GM19351 (cell line): ENCODE measurements around the gene CLPX.
"Not testable (repeated sequence)": the region's sequence is repeated elsewhere in the genome, so short reads cannot be mapped to it uniquely, and the experiment has no call there.

ENCODE experiments used
- ATAC-seq: cut with Tn5 transposase; IDR thresholded peaks from one replicate; pipeline ENCODE4 v1.9.1; 2021; ENCODE audit warnings: mild to moderate bottlenecking, moderate library complexity; ENCODE audit not compliant: unreplicated experiment

CLPX gene

GRCh38 chr15:65207280-65207840 lies 22.2 kb upstream of the CLPX start:
- no peak for ATAC-seq

- ATAC-seq = no peak
Measured at GRCh38 chr15:65206750-65207149, 21.6 kb upstream of the CLPX start.

- ATAC-seq = no peak
Measured at GRCh38 chr15:65204931-65205660, 20.0 kb upstream of the CLPX start.

- ATAC-seq = no peak
Measured at GRCh38 chr15:65204236-65204930, 19.2 kb upstream of the CLPX start.

DNA sequence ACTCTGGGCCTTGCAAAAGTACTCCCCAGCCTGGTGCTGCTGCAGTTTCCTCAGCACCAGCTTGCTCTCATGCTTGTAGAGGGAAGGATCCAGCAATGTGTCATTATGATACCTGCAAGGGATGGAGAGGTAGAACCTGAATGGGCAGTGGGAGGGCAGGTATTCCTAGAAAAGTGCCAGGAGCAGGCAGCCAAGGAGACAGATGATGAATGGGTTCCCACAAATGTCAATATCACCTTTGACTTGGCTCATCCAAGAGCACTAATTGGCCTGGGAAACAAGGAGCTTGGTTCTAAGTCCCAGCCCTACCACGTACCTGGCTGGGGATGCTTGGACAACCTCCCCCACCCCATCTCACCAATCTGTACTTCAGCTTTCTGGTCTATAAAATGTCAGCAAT lies 16.8 kb upstream of the CLPX start:
- ATAC-seq = no peak

DNA sequence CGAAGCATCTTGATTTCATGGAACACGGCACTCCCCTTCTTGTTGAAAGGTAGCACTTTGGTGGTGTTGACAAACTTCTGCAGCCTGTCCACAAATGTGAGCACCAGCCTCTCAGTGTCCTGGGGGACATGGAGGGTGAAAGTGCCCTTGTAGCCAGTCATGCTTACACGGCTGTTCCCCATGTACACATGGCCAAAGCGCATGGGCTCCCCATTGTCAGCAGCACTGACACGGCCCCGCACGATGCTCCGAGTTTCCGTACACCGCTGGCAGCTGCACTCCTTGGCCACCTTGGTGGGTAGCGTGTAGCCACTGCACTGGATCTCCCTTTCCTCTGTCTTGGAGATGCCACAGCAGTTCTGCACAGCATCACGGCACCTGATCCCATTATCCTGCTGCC lies 13.4 kb upstream of the CLPX start:
- ATAC-seq = no peak

DNA sequence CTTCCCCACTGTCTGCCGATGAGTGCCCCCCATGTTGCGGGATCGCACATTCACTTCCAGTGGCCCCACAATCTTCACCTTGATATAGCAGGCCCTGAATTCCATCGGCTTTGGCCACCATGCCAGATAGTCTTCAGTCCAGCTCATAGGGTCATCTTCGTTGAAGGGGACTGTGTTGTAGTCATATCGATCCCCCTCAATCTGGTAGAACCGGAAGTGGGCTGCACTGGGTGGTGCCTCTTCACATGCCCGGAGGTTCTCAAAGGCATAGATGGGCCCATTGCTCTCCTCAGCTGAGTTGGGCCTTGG lies 12.1 kb upstream of the CLPX start:
- ATAC-seq = no peak

DNA sequence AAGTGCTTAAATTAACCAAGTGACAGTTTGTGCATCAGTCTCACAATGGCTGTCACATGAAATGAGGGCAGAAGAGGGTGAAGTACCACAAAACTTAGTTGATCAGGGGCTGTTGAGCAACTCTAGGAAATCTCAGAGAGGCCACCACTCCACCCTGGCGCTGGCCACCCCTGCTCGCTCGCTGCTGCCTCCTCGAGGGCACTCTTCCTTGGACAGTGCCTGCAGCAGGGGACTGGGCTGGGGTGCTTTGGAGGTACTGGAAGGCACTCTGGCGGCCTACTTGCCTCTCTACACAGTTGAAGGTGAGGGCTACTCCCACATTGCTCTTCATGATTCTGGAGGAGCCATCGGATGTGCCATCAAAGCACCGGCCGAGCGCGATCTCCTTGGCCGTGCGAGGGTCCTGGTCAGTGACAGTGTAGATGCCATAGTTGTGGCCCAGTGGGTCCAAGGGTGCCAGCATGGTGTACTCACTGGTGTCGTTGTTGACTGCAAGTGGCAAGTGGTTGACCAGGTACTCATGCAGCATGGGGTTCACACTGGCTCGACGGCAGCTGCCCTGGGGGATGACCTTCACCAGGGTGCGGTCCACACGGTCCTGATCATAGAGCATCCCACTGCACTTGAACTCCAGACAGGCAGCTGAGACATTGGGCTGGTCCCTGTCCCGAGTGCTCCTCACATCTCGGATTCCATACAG lies 11.6 kb upstream of the CLPX start:
- no peak for ATAC-seq

DNA sequence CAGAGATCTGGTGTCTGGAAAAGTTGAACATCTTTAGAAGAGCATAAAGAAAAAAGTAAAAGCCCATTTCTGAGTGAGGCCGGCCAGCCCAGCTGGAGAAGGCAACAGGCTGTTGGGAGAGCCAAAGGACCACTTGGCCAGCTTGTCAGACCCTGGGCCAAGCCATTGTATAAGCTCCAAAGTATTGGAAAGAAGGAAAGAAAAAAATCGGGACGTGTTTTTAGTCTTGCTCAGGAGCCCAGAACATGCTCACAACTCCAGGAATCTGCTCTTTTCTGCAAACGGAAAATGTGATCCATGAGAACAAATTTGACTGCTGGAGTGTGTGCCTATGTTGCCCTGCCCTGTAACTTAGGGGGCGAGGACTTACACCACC lies 10.4 kb upstream of the CLPX start:
- ATAC-seq = no peak

DNA sequence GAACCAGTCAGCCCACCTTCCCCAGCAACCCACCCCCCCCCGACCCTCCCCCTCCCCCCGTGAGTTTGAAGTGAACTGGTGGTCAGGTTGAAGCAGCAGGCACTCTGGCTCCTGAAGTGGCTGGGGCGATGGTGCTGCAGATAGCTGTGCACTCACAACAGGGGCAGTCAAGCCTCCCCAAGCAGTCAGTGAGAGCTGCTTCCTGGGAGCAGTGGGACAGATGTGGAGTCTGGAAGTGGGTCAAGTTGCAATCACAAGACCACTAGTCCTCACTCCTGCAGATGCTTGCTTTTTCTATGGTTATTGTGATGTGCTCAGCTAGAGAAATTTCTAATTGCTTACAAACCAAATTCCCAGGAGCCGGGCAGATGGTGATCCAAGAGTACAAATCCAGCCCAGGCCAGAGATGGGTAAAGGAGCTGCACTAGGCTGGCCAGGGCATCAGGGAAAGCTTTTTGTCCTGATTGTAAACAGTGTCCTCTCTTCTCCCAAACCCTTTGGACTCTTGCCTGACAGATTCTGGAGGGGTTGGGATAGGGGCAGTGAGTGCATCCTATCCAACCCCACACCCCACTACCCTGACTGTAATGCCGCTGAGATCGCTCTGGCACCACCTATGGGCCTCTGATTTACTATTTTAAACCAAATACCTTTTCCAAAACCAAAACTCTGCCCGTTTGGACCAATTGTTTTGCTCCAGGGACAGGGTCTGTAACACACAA lies 9.8 kb upstream of the CLPX start:
- ATAC-seq = no peak

- ATAC-seq = no peak
Measured at GRCh38 chr15:65192016-65192415, 6.9 kb upstream of the CLPX start.

GRCh38 chr15:65189102-65189740 lies 4.1 kb upstream of the CLPX start:
- ATAC-seq = no peak

- ATAC-seq = not testable (repeated sequence)
Measured at GRCh38 chr15:65188472-65188871, 3.3 kb upstream of the CLPX start.

DNA sequence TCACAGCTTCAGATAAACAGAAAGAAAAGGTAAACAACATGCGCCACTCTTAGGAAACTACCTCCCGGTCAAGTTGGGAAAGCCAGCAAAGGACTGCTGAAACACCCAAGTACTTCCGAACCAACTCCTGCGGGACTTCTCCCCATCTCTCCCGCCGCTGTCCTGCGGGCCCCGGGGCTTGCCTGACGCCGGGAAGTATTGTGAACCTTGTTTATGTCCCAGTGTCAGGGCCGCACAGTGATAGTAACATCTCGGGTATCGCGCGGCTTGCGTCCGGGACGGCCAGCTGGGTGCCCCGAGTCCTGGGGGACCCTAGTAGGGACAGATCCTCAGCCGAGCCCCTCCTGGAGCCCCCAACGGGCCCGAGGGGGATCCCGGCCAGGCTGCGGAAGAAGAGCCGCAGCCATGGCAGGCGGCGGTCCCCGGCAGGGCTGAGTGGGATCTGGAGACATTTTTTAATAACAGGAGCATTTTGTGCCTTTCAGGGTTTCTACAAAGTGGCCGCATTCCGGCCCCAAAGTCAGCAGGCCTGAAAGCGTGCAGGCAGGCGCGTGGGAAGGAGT lies 756 bp downstream of the CLPX start:
- peak; percentile 28 for ATAC-seq

DNA sequence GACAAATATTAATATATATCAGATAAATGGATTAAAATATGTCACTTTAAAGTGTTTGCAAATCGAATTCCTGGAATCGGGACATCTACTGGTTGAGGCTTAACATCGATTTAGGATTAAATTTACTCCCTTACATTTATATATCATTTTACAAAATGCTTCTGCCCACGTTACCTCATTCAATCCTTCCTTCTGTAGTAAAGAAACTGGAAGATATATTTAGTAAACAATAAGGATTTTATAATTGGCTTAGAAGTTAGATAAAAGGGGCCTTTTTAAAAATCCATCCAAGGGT lies 1.3 kb downstream of the CLPX start:
- no peak for ATAC-seq

DNA sequence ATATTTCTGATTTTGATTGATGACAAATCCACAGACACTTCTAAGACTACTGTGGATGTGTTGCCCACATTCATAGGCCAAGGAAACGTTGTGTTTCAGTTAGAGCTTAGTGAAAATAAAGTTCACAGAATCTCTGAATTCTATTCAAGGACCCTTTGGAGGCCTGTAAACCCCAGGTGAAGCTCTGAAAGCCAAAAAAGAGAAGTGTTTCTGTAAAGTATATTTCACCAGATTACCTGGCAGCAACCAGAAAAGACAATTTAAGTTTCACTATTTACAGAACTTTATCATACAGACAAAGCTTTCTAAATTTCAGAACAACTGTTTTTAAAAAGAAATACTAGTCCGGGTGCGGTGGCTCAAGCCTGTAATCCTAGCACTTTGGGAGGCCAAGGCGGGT lies 2.6 kb downstream of the CLPX start:
- no peak for ATAC-seq

DNA sequence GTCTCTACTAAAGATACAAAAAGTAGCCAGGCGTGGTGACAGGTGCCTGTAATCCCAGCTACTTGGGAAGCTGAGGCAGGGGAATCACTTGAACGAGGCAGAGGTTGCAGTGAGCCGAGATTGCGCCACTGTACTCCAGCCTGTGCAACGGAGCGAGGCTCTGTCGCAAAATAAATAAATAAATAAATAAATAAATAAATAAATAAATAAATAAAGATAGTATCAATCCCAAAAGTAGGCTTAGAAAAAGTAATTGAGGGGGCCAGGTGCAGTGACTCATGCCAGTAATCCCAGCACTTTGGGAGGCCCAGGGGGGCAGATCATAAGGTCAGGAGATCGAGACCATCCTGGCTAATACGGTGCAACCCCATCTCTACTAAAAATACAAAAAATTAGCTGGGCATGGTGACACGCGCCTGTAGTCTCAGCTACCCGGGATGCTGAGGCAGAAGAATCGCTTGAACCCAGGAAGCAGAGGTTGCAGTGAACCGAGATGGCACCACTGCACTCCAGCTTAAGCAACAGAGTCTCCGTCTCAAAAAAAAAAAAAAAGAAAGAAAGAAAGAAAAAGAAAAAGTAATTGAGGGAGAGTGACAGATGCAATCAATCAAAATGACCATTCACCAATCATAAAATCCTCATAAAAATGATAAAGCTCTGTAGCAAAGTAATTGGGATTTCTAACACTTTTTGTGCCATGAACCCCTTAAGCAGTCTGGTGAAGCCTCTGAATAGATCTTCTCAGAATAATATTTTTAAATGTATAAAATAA lies 3.4 kb downstream of the CLPX start:
- ATAC-seq = not testable (repeated sequence)

GRCh38 chr15:65180167-65180566 lies 5.0 kb downstream of the CLPX start:
- ATAC-seq = no peak

DNA sequence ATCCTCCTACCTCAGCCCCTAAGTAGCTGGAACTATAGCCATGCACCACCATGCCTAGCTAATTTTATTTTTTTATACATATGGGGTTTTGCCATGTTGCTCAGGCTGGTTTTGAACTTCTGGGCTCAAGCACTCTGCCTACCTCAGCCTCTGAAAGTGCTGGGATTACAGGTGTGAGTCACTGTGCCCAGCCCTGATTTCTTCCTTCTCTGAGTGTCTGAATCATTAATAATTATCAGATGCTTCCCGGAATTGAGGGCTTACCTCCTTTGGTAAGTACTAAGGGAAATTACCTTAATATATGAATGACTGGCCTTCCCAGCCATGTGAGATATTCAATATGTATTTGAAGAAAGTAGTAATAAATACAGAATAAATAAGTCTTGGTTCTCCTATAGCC lies 7.2 kb downstream of the CLPX start:
- ATAC-seq = no peak

GRCh38 chr15:65176056-65176455 lies 9.1 kb downstream of the CLPX start:
- no peak for ATAC-seq
